Activated CD8-positive, alpha-beta T cell treated with anti-CD3 and anti-CD28 coated beads for 36 hours (primary cell): Measurements from ENCODE around the gene MAIP1. TPM values are rescaled to one million over a fixed set of nuclear protein-coding genes. Genes with fewer than 3 reads are reported as not detected.
A peak's percentile ranks its signal among the peaks of the same experiment; 100 is the strongest.

Source experiments
- ATAC-seq: fragments of 200-7000 bp; cut with Tn5 transposase; one replicate; pipeline ENCODE4 v1.10.0; 2021; ENCODE audit warnings: mild to moderate bottlenecking, moderate library complexity
- CTCF ChIA-PET: fragments of 350-600 bp; sonication (Branson Sonifier 250); formaldehyde crosslinking; loops from one replicate; lab custom pipeline; 2021; ENCODE audit warnings: antibody characterized with exemption; lab: Charles Lee
- POLR2A ChIA-PET: fragments of 350-600 bp; sonication (Branson Sonifier 250); formaldehyde crosslinking; loops from one replicate; lab custom pipeline; 2021; ENCODE audit warnings: antibody characterized with exemption; lab: Charles Lee
- DNase-seq: peaks from one replicate; pipeline ENCODE4 v3.0.0-alpha.2; 2020
- H3K27ac Mint-ChIP-seq: one replicate; pipeline ENCODE4 v1.8.0; 2021; ENCODE audit warnings: mild to moderate bottlenecking, mixed read lengths
- H3K27me3 Mint-ChIP-seq: one replicate; pipeline ENCODE4 v1.8.0; 2021; ENCODE audit warnings: mixed read lengths
- H3K36me3 Mint-ChIP-seq: one replicate; pipeline ENCODE4 v1.8.0; 2021; ENCODE audit warnings: low read depth, mixed read lengths
- H3K4me1 Mint-ChIP-seq: one replicate; pipeline ENCODE4 v1.8.0; 2021; ENCODE audit warnings: low read depth, mixed read lengths
- H3K4me3 Mint-ChIP-seq: one replicate; pipeline ENCODE4 v1.8.0; 2021; ENCODE audit warnings: mild to moderate bottlenecking, moderate library complexity, mixed read lengths
- H3K9me3 Mint-ChIP-seq: one replicate; pipeline ENCODE4 v1.8.0; 2021; ENCODE audit warnings: mixed read lengths
- CTCF ChIP-seq: fragments of 200-600 bp; IDR thresholded peaks from one replicate; pipeline ENCODE4 v1.8.0; 2022; ENCODE audit warnings: antibody characterized with exemption, mild to moderate bottlenecking
- intact Hi-C: fragments of 100-400 bp; cut with micrococcal nuclease; formaldehyde crosslinking; loops from one replicate; pipeline ENCODE4 v1.10.0; 2022
- total RNA-seq, 2 experiments: library from RNA; stranded (reverse); gene quantifications; one replicate each; pipeline ENCODE4 v1.2.3, GENCODE V29; 2021

Gene MAIP1
- total RNA-seq, 2 experiments from 2014 or later, result 31.9 to 32.3 TPM

GRCh38 chr2:199943373-199943772 lies 12.0 kb upstream of the MAIP1 start:
- H3K27ac Mint-ChIP-seq, result no peak overlapping the region

GRCh38 chr2:199946196-199946595 lies 9.2 kb upstream of the MAIP1 start:
- Mint-ChIP-seq H3K9me3 (no peaks in the 10 kb centered on the region), H3K4me1 (peaks cover 21% of the 10 kb centered on the region), H3K27ac (peak overlapping the region; percentile 13), H3K36me3 (peaks cover 20% of the 10 kb centered on the region), H3K27me3 (no peaks in the 10 kb centered on the region), H3K4me3 (no peak overlapping the region)
- DNase-seq (no peak), ATAC-seq (no peak)
- POLR2A ChIA-PET, result no interaction called here
- TF ChIP-seq CTCF, result no peak
- CTCF ChIA-PET, result interaction anchor here (1.6 kb wide), 1 partner anchor 39 kb away, joined by 5 read pairs; no protein-coding TSS in a partner anchor
- intact Hi-C loops, result loop anchor here (10.0 kb wide), 2 partner anchors 101 to 1909 kb away; no protein-coding TSS in a partner anchor

More at GRCh38 chr2:199943373-199943772, 12.0 kb upstream of the MAIP1 start:
- ChIA-PET POLR2A (no interaction called here), CTCF (interaction anchor here (1.3 to 1.6 kb wide), 2 partner anchors 32 to 93 kb away, joined by 3 to 5 read pairs; partner anchors contain the start of gene C2orf69)
- no peak for DNase-seq
- H3K36me3 Mint-ChIP-seq, result peaks cover 22% of the 10 kb centered on the region
- no peak overlapping the region for H3K4me3 Mint-ChIP-seq
- no peak for TF ChIP-seq CTCF
- peaks cover 12% of the 10 kb centered on the region for H3K4me1 Mint-ChIP-seq
- no peaks in the 10 kb centered on the region for H3K27me3 Mint-ChIP-seq
- ATAC-seq, result no peak
- H3K9me3 Mint-ChIP-seq, result no peaks in the 10 kb centered on the region
- intact Hi-C loops, result loop anchor here (10.0 kb wide), 2 partner anchors 99 to 1911 kb away; no protein-coding TSS in a partner anchor

GRCh38 chr2:199946836-199947235 lies 8.5 kb upstream of the MAIP1 start:
- CTCF ChIA-PET, result interaction anchor here (0.6 to 1.6 kb wide), 2 partner anchors 39 to 257 kb away, joined by 3 to 5 read pairs; no protein-coding TSS in a partner anchor
- no peak for DNase-seq
- no peak overlapping the region for H3K4me3 Mint-ChIP-seq
- no peak overlapping the region for H3K27ac Mint-ChIP-seq
- intact Hi-C loops, result loop anchor here (10.0 kb wide), 2 partner anchors 102 to 1908 kb away; no protein-coding TSS in a partner anchor
- H3K36me3 Mint-ChIP-seq, result peaks cover 20% of the 10 kb centered on the region
- peaks cover 23% of the 10 kb centered on the region for H3K4me1 Mint-ChIP-seq
- ATAC-seq, result no peak
- H3K9me3 Mint-ChIP-seq, result no peaks in the 10 kb centered on the region
- POLR2A ChIA-PET, result interaction anchor here (0.6 kb wide), 1 partner anchor 8 kb away, joined by 3 read pairs; no protein-coding TSS in a partner anchor
- H3K27me3 Mint-ChIP-seq, result no peaks in the 10 kb centered on the region
- no peak for TF ChIP-seq CTCF

GRCh38 chr2:199950396-199950795 lies 5.0 kb upstream of the MAIP1 start:
- H3K4me3 Mint-ChIP-seq, result no peak overlapping the region
- CTCF ChIA-PET, result interaction anchor here (1.6 kb wide), 1 partner anchor 10 kb away, joined by 3 read pairs; no protein-coding TSS in a partner anchor
- peaks cover 21% of the 10 kb centered on the region for H3K36me3 Mint-ChIP-seq
- peaks cover 42% of the 10 kb centered on the region for H3K4me1 Mint-ChIP-seq
- POLR2A ChIA-PET, result no interaction called here
- intact Hi-C loops, result no loop called here
- peak overlapping the region; percentile 63 for H3K27ac Mint-ChIP-seq
- H3K27me3 Mint-ChIP-seq, result no peaks in the 10 kb centered on the region
- no peak for TF ChIP-seq CTCF
- DNase-seq (no peak), ATAC-seq (no peak)
- H3K9me3 Mint-ChIP-seq, result no peaks in the 10 kb centered on the region

- Mint-ChIP-seq H3K36me3 (peaks cover 21% of the 10 kb centered on the region), H3K9me3 (no peaks in the 10 kb centered on the region), H3K27me3 (no peaks in the 10 kb centered on the region), H3K4me1 (peaks cover 42% of the 10 kb centered on the region), H3K27ac (peak overlapping the region; percentile 73), H3K4me3 (no peak overlapping the region)
- intact Hi-C loops, result no loop called here
- ATAC-seq, result no peak
- ChIA-PET CTCF (interaction anchor here (0.6 to 1.6 kb wide), 2 partner anchors 9 to 636 kb away, joined by 3 read pairs; no protein-coding TSS in a partner anchor), POLR2A (interaction anchor here (0.6 kb wide), 1 partner anchor 9 kb away, joined by 3 read pairs; no protein-coding TSS in a partner anchor)
- DNase-seq, result no peak
- no peak for TF ChIP-seq CTCF
Observed at GRCh38 chr2:199951023-199951422, 4.4 kb upstream of the MAIP1 start.
